Measurements from ENCODE around the gene EXOG. TPM values are rescaled to one million over a fixed set of nuclear protein-coding genes. Genes with fewer than 3 reads are reported as not detected.

The EXOG gene
- total and polyA plus RNA-seq, 2 of the 13 experiments (the other 11 are each of a cell fraction or from before 2014, with no cell fraction given) = 5.5 to 9.5 TPM

DNA sequence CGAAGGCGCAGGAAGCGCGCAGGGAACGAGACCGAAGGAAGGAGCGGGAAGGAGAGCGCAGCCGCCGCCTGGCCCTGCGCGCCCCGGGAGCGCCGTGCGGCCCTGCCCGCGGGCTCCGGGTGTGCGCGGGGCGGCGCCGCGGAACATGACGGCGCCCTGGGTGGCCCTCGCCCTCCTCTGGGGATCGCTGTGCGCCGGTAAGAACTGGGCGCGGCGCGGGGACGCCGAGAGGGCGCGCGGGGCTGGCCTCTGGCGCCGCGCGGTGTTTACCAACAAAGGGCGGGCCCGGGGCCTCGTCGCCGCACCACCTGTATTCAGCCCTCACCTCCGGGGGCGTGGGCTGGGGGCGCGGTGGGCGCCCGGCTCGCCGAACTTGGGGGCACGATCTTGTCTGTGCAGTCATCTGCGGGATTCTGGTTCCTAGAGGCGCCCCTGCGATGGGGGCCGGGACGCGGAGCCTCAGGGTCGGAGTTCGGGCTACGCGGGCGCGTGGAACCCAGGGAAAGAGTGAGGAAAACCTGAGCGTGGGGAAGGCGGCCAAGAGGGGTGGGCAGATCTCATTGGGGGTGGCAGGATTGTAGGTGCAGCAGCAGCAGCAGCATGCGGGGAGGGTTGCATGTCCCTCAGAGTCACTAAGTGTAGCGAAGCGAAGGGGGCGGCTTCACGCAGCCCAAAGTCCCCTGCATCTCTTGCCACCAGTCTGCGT lies 41.8 kb upstream of the EXOG start (continued):
- no peak for TF ChIP-seq HNF4G (IDR thresholded peaks at IDR 0.05; ENCODE audit: borderline replicate concordance, low read depth, low read length)
- peak; percentile 19; the same call in 1 of the 2 replicates for TF ChIP-seq HNF4G (CRISPR knock-in tag; IDR thresholded peaks at IDR 0.05; ENCODE audit: borderline replicate concordance, low read depth)
- no peak; the same call in 1 of the 2 replicates for TF ChIP-seq ZSCAN25 (CRISPR knock-in tag; IDR thresholded peaks at IDR 0.05)
- TF ChIP-seq, protein P1, sequence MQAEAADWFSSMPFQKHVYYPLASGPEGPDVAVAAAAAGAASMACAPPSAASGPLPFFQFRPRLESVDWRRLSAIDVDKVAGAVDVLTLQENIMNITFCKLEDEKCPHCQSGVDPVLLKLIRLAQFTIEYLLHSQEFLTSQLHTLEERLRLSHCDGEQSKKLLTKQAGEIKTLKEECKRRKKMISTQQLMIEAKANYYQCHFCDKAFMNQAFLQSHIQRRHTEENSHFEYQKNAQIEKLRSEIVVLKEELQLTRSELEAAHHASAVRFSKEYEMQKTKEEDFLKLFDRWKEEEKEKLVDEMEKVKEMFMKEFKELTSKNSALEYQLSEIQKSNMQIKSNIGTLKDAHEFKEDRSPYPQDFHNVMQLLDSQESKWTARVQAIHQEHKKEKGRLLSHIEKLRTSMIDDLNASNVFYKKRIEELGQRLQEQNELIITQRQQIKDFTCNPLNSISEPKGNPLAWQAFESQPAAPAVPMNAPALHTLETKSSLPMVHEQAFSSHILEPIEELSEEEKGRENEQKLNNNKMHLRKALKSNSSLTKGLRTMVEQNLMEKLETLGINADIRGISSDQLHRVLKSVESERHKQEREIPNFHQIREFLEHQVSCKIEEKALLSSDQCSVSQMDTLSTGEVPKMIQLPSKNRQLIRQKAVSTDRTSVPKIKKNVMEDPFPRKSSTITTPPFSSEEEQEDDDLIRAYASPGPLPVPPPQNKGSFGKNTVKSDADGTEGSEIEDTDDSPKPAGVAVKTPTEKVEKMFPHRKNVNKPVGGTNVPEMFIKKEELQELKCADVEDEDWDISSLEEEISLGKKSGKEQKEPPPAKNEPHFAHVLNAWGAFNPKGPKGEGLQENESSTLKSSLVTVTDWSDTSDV (CRISPR knock-in tag; IDR thresholded peaks at IDR 0.05) = no peak
- TF ChIP-seq, protein P2, sequence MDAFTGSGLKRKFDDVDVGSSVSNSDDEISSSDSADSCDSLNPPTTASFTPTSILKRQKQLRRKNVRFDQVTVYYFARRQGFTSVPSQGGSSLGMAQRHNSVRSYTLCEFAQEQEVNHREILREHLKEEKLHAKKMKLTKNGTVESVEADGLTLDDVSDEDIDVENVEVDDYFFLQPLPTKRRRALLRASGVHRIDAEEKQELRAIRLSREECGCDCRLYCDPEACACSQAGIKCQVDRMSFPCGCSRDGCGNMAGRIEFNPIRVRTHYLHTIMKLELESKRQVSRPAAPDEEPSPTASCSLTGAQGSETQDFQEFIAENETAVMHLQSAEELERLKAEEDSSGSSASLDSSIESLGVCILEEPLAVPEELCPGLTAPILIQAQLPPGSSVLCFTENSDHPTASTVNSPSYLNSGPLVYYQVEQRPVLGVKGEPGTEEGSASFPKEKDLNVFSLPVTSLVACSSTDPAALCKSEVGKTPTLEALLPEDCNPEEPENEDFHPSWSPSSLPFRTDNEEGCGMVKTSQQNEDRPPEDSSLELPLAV (CRISPR knock-in tag; conservative IDR thresholded peaks at IDR 0.05; ENCODE audit: low read depth) = no peak
- TF ChIP-seq ZBTB26 (CRISPR knock-in tag; IDR thresholded peaks at IDR 0.05; ENCODE audit: borderline replicate concordance) = no peak
- no peak for TF ChIP-seq ZNF329 (CRISPR knock-in tag; IDR thresholded peaks at IDR 0.05; ENCODE audit: low read depth)
- TF ChIP-seq, protein P3, sequence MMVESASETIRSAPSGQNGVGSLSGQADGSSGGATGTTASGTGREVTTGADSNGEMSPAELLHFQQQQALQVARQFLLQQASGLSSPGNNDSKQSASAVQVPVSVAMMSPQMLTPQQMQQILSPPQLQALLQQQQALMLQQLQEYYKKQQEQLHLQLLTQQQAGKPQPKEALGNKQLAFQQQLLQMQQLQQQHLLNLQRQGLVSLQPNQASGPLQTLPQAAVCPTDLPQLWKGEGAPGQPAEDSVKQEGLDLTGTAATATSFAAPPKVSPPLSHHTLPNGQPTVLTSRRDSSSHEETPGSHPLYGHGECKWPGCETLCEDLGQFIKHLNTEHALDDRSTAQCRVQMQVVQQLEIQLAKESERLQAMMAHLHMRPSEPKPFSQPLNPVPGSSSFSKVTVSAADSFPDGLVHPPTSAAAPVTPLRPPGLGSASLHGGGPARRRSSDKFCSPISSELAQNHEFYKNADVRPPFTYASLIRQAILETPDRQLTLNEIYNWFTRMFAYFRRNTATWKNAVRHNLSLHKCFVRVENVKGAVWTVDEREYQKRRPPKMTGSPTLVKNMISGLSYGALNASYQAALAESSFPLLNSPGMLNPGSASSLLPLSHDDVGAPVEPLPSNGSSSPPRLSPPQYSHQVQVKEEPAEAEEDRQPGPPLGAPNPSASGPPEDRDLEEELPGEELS (CRISPR knock-in tag; IDR thresholded peaks at IDR 0.05) = peak; percentile 62
- peak; percentile 78; the same call in 1 of the 2 replicates for TF ChIP-seq AKAP8 (CRISPR knock-in tag; IDR thresholded peaks at IDR 0.05)
- TF ChIP-seq NFIC (IDR thresholded peaks at IDR 0.05; ENCODE audit: low read length) = no peak
- no peak for TF ChIP-seq RXRB (CRISPR knock-in tag; IDR thresholded peaks at IDR 0.05; ENCODE audit: borderline replicate concordance)
- 0 out of 2 replicates have a peak, but pooled peaks have one; percentile 11 for TF ChIP-seq FOXA3 (CRISPR knock-in tag; IDR thresholded peaks at IDR 0.05)
- no peak for TF ChIP-seq RNF2 (conservative IDR thresholded peaks at IDR 0.05; ENCODE audit: low read depth)
- no peak for TF ChIP-seq SNAPC5 (CRISPR knock-in tag; IDR thresholded peaks at IDR 0.05; ENCODE audit: borderline replicate concordance)
- TF ChIP-seq MAFK (conservative IDR thresholded peaks at IDR 0.05 in 1 of 2, IDR thresholded peaks at IDR 0.05 in 1 of 2; ENCODE audit: low read length in 2 of 2) = no peak
- TF ChIP-seq HOXD1 (CRISPR knock-in tag; IDR thresholded peaks at IDR 0.05) = no peak
- TF ChIP-seq ESRRA (CRISPR knock-in tag; IDR thresholded peaks at IDR 0.05; ENCODE audit: low read depth) = peak; percentile 20; the same call in 1 of the 2 replicates
- TF ChIP-seq BRCA1 (CRISPR knock-in tag; IDR thresholded peaks at IDR 0.05) = no peak
- no peak for TF ChIP-seq NONO (IDR thresholded peaks at IDR 0.05)
- TF ChIP-seq NONO (CRISPR knock-in tag; conservative IDR thresholded peaks at IDR 0.05) = 0 out of 2 replicates have a peak, but pooled peaks have one; percentile 9
- peak; percentile 54; the same call in 1 of the 2 replicates for TF ChIP-seq ZNF274 (CRISPR knock-in tag; IDR thresholded peaks at IDR 0.05)
